Urinary bladder (tissue), 4 donors: ENCODE data around the gene DOCK4. TPM values are rescaled to one million over a fixed set of nuclear protein-coding genes. Genes with fewer than 3 reads are reported as not detected.

Experiments
- DNase-seq: peaks from one replicate; pipeline ENCODE4 v3.0.0-alpha.2; 2015; ENCODE audit errors: extremely low spot score
- H3K27ac ChIP-seq: one replicate; pipeline ENCODE4 v1.5.1; 2013; ENCODE audit warnings: low read depth, mild to moderate bottlenecking, moderate library complexity
- H3K36me3 ChIP-seq: one replicate; pipeline ENCODE4 v1.6.1; 2013; ENCODE audit warnings: mild to moderate bottlenecking, moderate library complexity; ENCODE audit not compliant: insufficient read depth
- H3K4me1 ChIP-seq: one replicate; pipeline ENCODE4 v1.6.1; 2013; ENCODE audit warnings: mild to moderate bottlenecking, moderate library complexity; ENCODE audit not compliant: insufficient read depth
- H3K4me3 ChIP-seq: one replicate; pipeline ENCODE4 v1.5.1; 2013; ENCODE audit warnings: low read depth, low read length
- WGBS: extraction: QIAGEN DNeasy Blood & Tissue Kit; methylation state at CpG from one replicate; pipeline ENCODE4 v1.1.7; 2013; 5-methylcytosine and 5-hydroxymethylcytosine counted together
- polyA plus RNA-seq: library from polyadenylated mRNA; stranded (reverse); fragments of 200-250 nt; gene quantifications from one replicate; pipeline ENCODE4 v1.2.3, GENCODE V29; 2013
- total RNA-seq: library from RNA; depleted of rRNA; stranded (reverse); fragments of >200 nt; gene quantifications from one replicate; pipeline ENCODE4 v1.2.3, GENCODE V29; 2014
- donor health status: healthy with polysubstance abuse.
- donor health status: healthy.

The DOCK4 gene
- total and polyA plus RNA-seq, 2 donors: 5.9 to 46.5 TPM

- WGBS: 96% methylated on average over 4 of the region's 4 CpGs
- DNase-seq: no peak
Observed at GRCh38 chr7:111732923-111733322, 473.3 kb downstream of the DOCK4 start.

GRCh38 chr7:111730476-111731300 lies 475.5 kb downstream of the DOCK4 start:
- WGBS: 90% methylated on average over 13 of the region's 13 CpGs
- no peak overlapping the region for H3K27ac ChIP-seq
- no peak for DNase-seq
- no peak overlapping the region for H3K4me3 ChIP-seq
- no peaks in the 10 kb centered on the region for H3K4me1 ChIP-seq
- no peaks in the 10 kb centered on the region for H3K36me3 ChIP-seq

More at GRCh38 chr7:111732923-111733322, 473.3 kb downstream of the DOCK4 start:
- H3K27ac ChIP-seq: no peak overlapping the region
- no peaks in the 10 kb centered on the region for H3K4me1 ChIP-seq
- H3K36me3 ChIP-seq: no peaks in the 10 kb centered on the region
- H3K4me3 ChIP-seq: no peak overlapping the region

- no peaks in the 10 kb centered on the region for H3K36me3 ChIP-seq
- 87% methylated on average over 6 of the region's 6 CpGs for WGBS
- H3K4me1 ChIP-seq: no peaks in the 10 kb centered on the region
- H3K27ac ChIP-seq: no peak overlapping the region
- no peak overlapping the region for H3K4me3 ChIP-seq
- no peak for DNase-seq
Observed at GRCh38 chr7:111730057-111730456, 476.1 kb downstream of the DOCK4 start.

GRCh38 chr7:111729483-111729882 lies 476.7 kb downstream of the DOCK4 start:
- H3K4me3 ChIP-seq: no peak overlapping the region
- no peaks in the 10 kb centered on the region for H3K36me3 ChIP-seq
- no peak overlapping the region for H3K27ac ChIP-seq
- 92% methylated on average over 7 of the region's 7 CpGs for WGBS
- H3K4me1 ChIP-seq: no peaks in the 10 kb centered on the region
- DNase-seq: no peak

- H3K27ac ChIP-seq: no peak overlapping the region
- no peak for DNase-seq
- WGBS: 87% methylated on average over 16 of the region's 16 CpGs
- H3K4me1 ChIP-seq: no peaks in the 10 kb centered on the region
- H3K4me3 ChIP-seq: no peak overlapping the region
- H3K36me3 ChIP-seq: no peaks in the 10 kb centered on the region
Observed at GRCh38 chr7:111728635-111728995, 477.6 kb downstream of the DOCK4 start.

GRCh38 chr7:111727905-111728634 lies 478.1 kb downstream of the DOCK4 start:
- no peak overlapping the region for H3K27ac ChIP-seq
- 82% methylated on average over 41 of the region's 41 CpGs for WGBS
- no peak for DNase-seq

GRCh38 chr7:111718886-111719285 lies 487.3 kb downstream of the DOCK4 start:
- Histone ChIP-seq H3K4me3 (no peak overlapping the region), H3K4me1 (no peaks in the 10 kb centered on the region), H3K27ac (no peak overlapping the region), H3K36me3 (no peaks in the 10 kb centered on the region)
- WGBS: 92% methylated on average over 3 of the region's 3 CpGs
- DNase-seq: no peak

More at GRCh38 chr7:111727905-111728634, 478.1 kb downstream of the DOCK4 start:
- Histone ChIP-seq H3K4me1 (no peaks in the 10 kb centered on the region), H3K36me3 (no peaks in the 10 kb centered on the region), H3K4me3 (no peak overlapping the region)

GRCh38 chr7:111711426-111712065 lies 494.7 kb downstream of the DOCK4 start:
- DNase-seq: no peak
- H3K36me3 ChIP-seq: no peaks in the 10 kb centered on the region
- H3K27ac ChIP-seq: no peak overlapping the region
- WGBS: 81% methylated on average over 4 of the region's 4 CpGs
- no peaks in the 10 kb centered on the region for H3K4me1 ChIP-seq
- no peak overlapping the region for H3K4me3 ChIP-seq

- Histone ChIP-seq H3K36me3 (no peaks in the 10 kb centered on the region), H3K4me3 (no peak overlapping the region), H3K27ac (no peak overlapping the region), H3K4me1 (no peaks in the 10 kb centered on the region)
- no peak for DNase-seq
- 98% methylated on average over 1 of the region's 1 CpG for whole genome bisulfite sequencing
Observed at GRCh38 chr7:111710839-111711380, 495.3 kb downstream of the DOCK4 start.

- Histone ChIP-seq H3K27ac (no peak overlapping the region), H3K36me3 (no peaks in the 10 kb centered on the region), H3K4me1 (no peaks in the 10 kb centered on the region), H3K4me3 (no peak overlapping the region)
- DNase-seq: no peak
- WGBS: 75% methylated on average over 4 of the region's 4 CpGs
Observed at GRCh38 chr7:111708072-111708471, 498.1 kb downstream of the DOCK4 start.

- 94% methylated on average over 5 of the region's 5 CpGs for WGBS
- Histone ChIP-seq H3K4me1 (no peaks in the 10 kb centered on the region), H3K4me3 (no peak overlapping the region), H3K27ac (no peak overlapping the region), H3K36me3 (no peaks in the 10 kb centered on the region)
- no peak for DNase-seq
Observed at GRCh38 chr7:111705807-111706206, 500.4 kb downstream of the DOCK4 start.

- no peak overlapping the region for H3K27ac ChIP-seq
- 80% methylated on average over 1 of the region's 1 CpG for WGBS
- H3K36me3 ChIP-seq: no peaks in the 10 kb centered on the region
- no peak overlapping the region for H3K4me3 ChIP-seq
- no peaks in the 10 kb centered on the region for H3K4me1 ChIP-seq
- DNase-seq: no peak
Observed at GRCh38 chr7:111697771-111698170, 508.4 kb downstream of the DOCK4 start.

GRCh38 chr7:111694376-111694775 lies 511.8 kb downstream of the DOCK4 start:
- Histone ChIP-seq H3K4me3 (no peak overlapping the region), H3K27ac (no peak overlapping the region), H3K36me3 (no peaks in the 10 kb centered on the region), H3K4me1 (no peaks in the 10 kb centered on the region)
- no peak for DNase-seq
- 70% methylated on average over 2 of the region's 2 CpGs for WGBS
